ENCODE data around the gene RSPRY1. TPM values are rescaled to one million over a fixed set of nuclear protein-coding genes. Genes with fewer than 3 reads are reported as not detected.

Gene RSPRY1
- total RNA-seq, 2 donors from 2014 or later = 17.0 to 17.2 TPM

- no peak for DNase-seq (ENCODE audit: low spot score)
- H3K4me3 ChIP-seq = no peak overlapping the region
- no peak overlapping the region for H3K27ac ChIP-seq
- peaks cover 3% of the 10 kb centered on the region for H3K36me3 ChIP-seq
- no peaks in the 10 kb centered on the region for H3K27me3 ChIP-seq
- H3K9me3 ChIP-seq = no peaks in the 10 kb centered on the region
- peaks cover 0 to 67% of the 10 kb centered on the region in 2 donors for H3K4me1 ChIP-seq
- no peak for TF ChIP-seq CTCF (IDR thresholded peaks at IDR 0.05)
Measured at GRCh38 chr16:57146735-57147134, 39.4 kb upstream of the RSPRY1 start.

- TF ChIP-seq CTCF (IDR thresholded peaks at IDR 0.05) = no peak
- Histone ChIP-seq H3K27me3 (no peaks in the 10 kb centered on the region), H3K27ac (peak overlapping the region; percentile 11 to 35), H3K36me3 (peaks cover 6% of the 10 kb centered on the region), H3K4me1 (peaks cover 0 to 58% of the 10 kb centered on the region in 2 donors), H3K9me3 (no peaks in the 10 kb centered on the region), H3K4me3 (no peak overlapping the region)
- DNase-seq (ENCODE audit: low spot score) = no peak
Measured at GRCh38 chr16:57147381-57148221, 38.5 kb upstream of the RSPRY1 start.

- peaks cover 15% of the 10 kb centered on the region for H3K36me3 ChIP-seq
- no peak for TF ChIP-seq CTCF (IDR thresholded peaks at IDR 0.05)
- peaks cover 0 to 52% of the 10 kb centered on the region in 2 donors for H3K4me1 ChIP-seq
- no peaks in the 10 kb centered on the region for H3K9me3 ChIP-seq
- no peaks in the 10 kb centered on the region for H3K27me3 ChIP-seq
- H3K27ac ChIP-seq = peak overlapping the region; percentile 11 to 35
- H3K4me3 ChIP-seq = no peak overlapping the region
- DNase-seq (ENCODE audit: low spot score) = no peak
Measured at GRCh38 chr16:57148481-57148880, 37.6 kb upstream of the RSPRY1 start.

- no peak overlapping the region for H3K27ac ChIP-seq
- peaks cover 0 to 43% of the 10 kb centered on the region in 2 donors for H3K4me1 ChIP-seq
- no peak for DNase-seq (ENCODE audit: low spot score)
- H3K4me3 ChIP-seq = no peak overlapping the region
- TF ChIP-seq CTCF (IDR thresholded peaks at IDR 0.05) = no peak
- H3K36me3 ChIP-seq = peaks cover 24% of the 10 kb centered on the region
- no peaks in the 10 kb centered on the region for H3K9me3 ChIP-seq
- H3K27me3 ChIP-seq = no peaks in the 10 kb centered on the region
Measured at GRCh38 chr16:57149391-57149790, 36.7 kb upstream of the RSPRY1 start.

- H3K27ac ChIP-seq = no peak overlapping the region
Measured at GRCh38 chr16:57150682-57151330, 35.3 kb upstream of the RSPRY1 start.

More at GRCh38 chr16:57150682-57151330, 35.3 kb upstream of the RSPRY1 start:
- Histone ChIP-seq H3K27me3 (no peaks in the 10 kb centered on the region), H3K4me3 (no peak overlapping the region), H3K9me3 (no peaks in the 10 kb centered on the region), H3K36me3 (peaks cover 38% of the 10 kb centered on the region), H3K4me1 (peaks cover 0 to 31% of the 10 kb centered on the region in 2 donors)
- no peak for DNase-seq (ENCODE audit: low spot score)
- TF ChIP-seq CTCF (IDR thresholded peaks at IDR 0.05) = no peak

All from right atrium auricular region (tissue), 2 donors.